Lower lobe of right lung (tissue), 2 donors: Measurements from ENCODE around the gene MANBA. TPM values are rescaled to one million over a fixed set of nuclear protein-coding genes. Genes with fewer than 3 reads are reported as not detected.

ENCODE experiments used
- ATAC-seq, 2 donors: fragments of 200-7000 bp; cut with Tn5 transposase; one replicate each; pipeline ENCODE4 v1.9.1; 2020 to 2022; ENCODE audit warnings: mild to moderate bottlenecking in 2 of 2, moderate library complexity in 2 of 2
- DNase-seq: peaks from one replicate; pipeline ENCODE4 v3.0.0-alpha.2; 2020
- H3K27ac ChIP-seq: fragments of 200-600 bp; one replicate; pipeline ENCODE4 v1.8.0; 2022
- H3K27me3 ChIP-seq: fragments of 200-600 bp; one replicate; pipeline ENCODE4 v1.8.0; 2022; ENCODE audit warnings: low read depth
- H3K36me3 ChIP-seq: fragments of 200-600 bp; one replicate; pipeline ENCODE4 v1.8.0; 2022; ENCODE audit warnings: mild to moderate bottlenecking
- H3K4me1 ChIP-seq: fragments of 200-600 bp; one replicate; pipeline ENCODE4 v1.8.0; 2022
- H3K4me3 ChIP-seq: fragments of 200-600 bp; one replicate; pipeline ENCODE4 v1.8.0; 2022; ENCODE audit warnings: mild to moderate bottlenecking
- H3K9me3 ChIP-seq: fragments of 200-600 bp; one replicate; pipeline ENCODE4 v1.8.0; 2022
- intact Hi-C: fragments of 100-400 bp; cut with DNase I; formaldehyde crosslinking; loops from one replicate; pipeline ENCODE4 v1.11.0; 2022
- total RNA-seq: library from RNA; stranded (reverse); fragmentation: NEBNext Ultra II Directional; extraction: Animal tissue kit (Norgen Biotek cat#: 25700); gene quantifications from one replicate; pipeline ENCODE4 v1.2.1, GENCODE V29; 2021
- TF ChIP-seq, protein P1 (sequence below): fragments of 200-600 bp; IDR thresholded peaks from one replicate; pipeline ENCODE4 v1.8.0; 2022; ENCODE audit warnings: antibody characterized with exemption, mild to moderate bottlenecking
- donor health status: DM: no; HTN: yes; CAD: no; lungs with severe emphysema.

Gene MANBA
- total RNA-seq, 1 donor from 2014 or later, result 68.2 TPM

DNA sequence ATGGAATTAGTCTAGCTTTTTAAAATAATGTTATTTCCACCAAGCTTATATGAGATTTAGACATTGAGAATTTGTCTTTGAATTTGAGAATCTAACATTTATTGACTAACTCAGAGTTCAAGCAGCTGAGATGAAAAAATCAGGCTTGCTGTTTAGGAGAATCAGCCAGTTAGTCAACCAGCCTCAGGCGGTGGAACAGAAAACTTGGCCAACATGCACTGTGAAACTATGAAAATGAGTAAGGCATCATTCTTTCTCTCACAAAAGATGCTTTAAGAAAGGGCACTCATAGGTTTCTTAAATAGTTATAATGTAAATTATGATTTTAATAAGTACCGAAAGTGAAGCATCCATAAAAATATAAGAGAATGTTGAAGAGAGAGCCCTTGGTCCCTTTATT, 175.4 kb downstream of the MANBA start:
- Histone ChIP-seq H3K4me3 (no peak overlapping the region), H3K27me3 (no peaks in the 10 kb centered on the region), H3K4me1 (no peaks in the 10 kb centered on the region), H3K27ac (no peak overlapping the region), H3K9me3 (no peaks in the 10 kb centered on the region), H3K36me3 (peaks cover 95% of the 10 kb centered on the region)
- no peak for ATAC-seq
- DNase-seq, result no peak
- intact Hi-C loops, result loop anchor here (10.0 kb wide), 1 partner anchor 131 kb away; no protein-coding TSS in a partner anchor
- TF ChIP-seq, protein P1, sequence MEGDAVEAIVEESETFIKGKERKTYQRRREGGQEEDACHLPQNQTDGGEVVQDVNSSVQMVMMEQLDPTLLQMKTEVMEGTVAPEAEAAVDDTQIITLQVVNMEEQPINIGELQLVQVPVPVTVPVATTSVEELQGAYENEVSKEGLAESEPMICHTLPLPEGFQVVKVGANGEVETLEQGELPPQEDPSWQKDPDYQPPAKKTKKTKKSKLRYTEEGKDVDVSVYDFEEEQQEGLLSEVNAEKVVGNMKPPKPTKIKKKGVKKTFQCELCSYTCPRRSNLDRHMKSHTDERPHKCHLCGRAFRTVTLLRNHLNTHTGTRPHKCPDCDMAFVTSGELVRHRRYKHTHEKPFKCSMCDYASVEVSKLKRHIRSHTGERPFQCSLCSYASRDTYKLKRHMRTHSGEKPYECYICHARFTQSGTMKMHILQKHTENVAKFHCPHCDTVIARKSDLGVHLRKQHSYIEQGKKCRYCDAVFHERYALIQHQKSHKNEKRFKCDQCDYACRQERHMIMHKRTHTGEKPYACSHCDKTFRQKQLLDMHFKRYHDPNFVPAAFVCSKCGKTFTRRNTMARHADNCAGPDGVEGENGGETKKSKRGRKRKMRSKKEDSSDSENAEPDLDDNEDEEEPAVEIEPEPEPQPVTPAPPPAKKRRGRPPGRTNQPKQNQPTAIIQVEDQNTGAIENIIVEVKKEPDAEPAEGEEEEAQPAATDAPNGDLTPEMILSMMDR, result no peak

DNA sequence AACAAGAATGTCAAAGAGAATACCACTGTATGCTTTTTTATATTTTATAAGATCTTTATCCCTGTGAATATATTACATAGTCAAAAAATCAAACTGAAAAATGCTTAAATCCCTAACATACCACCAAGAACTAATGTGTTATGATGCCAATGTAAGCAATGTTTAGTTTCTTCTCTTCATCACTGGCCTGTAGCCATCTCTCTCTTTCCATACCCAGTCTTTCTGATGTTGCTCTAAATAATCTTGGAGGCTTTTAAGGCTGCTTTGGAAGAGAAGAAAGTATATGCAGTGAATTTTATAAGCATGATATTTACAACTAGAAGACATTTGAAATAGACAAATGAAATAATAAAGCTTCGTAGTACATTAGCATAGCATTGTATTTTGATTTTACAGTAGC, 176.7 kb downstream of the MANBA start:
- H3K36me3 ChIP-seq, result peaks cover 94% of the 10 kb centered on the region
- intact Hi-C loops, result loop anchor here (10.0 kb wide), 1 partner anchor 129 kb away; no protein-coding TSS in a partner anchor
- H3K4me3 ChIP-seq, result no peak overlapping the region
- no peaks in the 10 kb centered on the region for H3K4me1 ChIP-seq
- DNase-seq, result no peak
- H3K27ac ChIP-seq, result no peak overlapping the region
- TF ChIP-seq, protein P1, result no peak
- H3K27me3 ChIP-seq, result no peaks in the 10 kb centered on the region
- no peaks in the 10 kb centered on the region for H3K9me3 ChIP-seq
- no peak for ATAC-seq

Other genes starting within 250 kb of the MANBA start
- gene UBE2D3, start 66.6 kb upstream of the MANBA start, total RNA-seq, result 289 TPM
- gene CISD2, start 108.0 kb upstream of the MANBA start, total RNA-seq, result 28.5 TPM